Measurements from ENCODE around the gene YTHDF1.

- TF ChIP-seq POLR2A (IDR thresholded peaks at IDR 0.05) (no peak), CTCF (IDR thresholded peaks at IDR 0.05) (no peak)
Measured at GRCh38 chr20:63158845-63159244, 57.1 kb downstream of the YTHDF1 start.

All from esophagus squamous epithelium (tissue), 4 donors.